Measurements from ENCODE around the gene BCKDHA.
"Not testable (repeated sequence)": the region's sequence is repeated elsewhere in the genome, so short reads cannot be mapped to it uniquely, and the experiment has no call there.

Gene BCKDHA

DNA sequence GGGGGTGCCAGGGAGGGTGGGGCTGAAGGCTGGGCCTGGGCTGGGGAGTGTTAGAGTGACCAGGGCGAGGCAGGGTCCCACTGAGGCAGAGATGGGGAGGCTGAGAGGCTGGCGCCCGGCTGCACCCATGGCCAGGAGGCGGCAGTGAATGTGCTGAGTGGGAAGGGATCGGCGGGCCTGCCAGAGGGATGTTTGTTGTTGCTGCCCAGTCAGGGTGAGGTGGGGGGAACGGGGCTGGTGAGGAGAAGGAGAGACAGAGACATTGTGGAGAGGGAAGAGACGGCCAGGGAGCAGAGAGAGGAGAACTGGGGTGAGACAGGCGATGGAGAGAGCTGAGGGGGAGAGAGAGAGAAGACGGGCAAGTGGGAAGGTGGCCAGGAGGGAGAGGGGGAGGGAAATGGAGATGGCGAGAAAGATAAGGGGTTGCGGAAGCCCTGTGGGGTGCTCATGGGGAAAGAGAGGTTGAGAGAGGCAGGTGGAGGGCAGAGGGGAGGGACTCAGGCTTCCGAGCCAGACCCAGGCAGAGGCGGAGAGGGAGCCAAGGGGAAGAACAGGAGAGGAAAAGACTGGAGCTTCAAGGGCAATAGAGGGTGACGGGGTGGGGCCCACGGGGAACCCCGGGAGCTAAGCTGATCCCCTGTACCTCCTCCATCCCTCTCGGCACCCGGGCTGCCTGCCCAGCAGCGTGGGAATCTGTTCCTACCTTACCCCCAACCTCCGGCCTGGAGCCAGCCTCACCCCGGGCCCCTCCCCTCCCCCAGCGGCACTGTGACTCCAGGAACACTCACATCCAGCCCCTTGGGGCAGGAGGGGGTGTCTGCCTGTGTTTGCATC lies 30.2 kb downstream of the BCKDHA start:
- peak; percentile 54 to 70 for DNase-seq

DNA sequence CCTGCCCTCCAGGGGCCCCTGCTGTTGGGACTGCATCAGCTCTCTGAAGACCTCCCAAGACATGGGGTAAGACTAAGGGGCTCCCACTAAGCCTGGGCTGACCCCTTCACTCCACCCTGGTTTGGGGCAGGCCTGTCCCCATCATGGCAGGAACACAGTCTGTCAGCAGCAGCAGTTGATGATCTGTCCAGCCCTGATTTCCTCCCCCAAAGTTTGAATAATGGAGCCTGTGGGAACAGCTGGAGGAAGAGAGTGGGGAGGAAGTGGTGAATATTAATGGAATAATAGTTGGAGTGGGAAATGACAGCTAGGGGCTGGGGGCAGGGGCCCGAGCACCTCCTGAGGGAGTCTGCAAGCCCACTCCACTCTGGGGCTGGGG lies 30.9 kb downstream of the BCKDHA start:
- no peak for DNase-seq

DNA sequence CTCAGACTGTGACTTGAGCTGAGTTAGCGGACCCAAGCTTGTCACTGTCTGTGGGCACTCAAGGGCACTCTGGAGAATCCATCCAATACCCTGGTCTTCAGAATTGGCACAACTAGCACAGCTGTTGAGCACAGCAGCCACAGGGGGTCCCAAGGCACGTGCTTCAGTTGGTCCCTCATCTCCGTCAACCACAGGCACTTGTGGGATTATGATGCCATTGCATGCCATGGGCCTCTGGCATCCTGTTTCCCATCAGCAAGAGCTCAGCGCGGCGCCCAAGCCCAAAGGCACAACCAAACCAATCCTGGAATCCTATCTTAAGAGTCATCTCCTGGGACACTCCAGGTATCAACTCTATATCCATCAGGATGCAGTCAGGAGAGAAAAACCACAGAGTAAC lies 33.3 kb downstream of the BCKDHA start:
- no peak for DNase-seq

DNA sequence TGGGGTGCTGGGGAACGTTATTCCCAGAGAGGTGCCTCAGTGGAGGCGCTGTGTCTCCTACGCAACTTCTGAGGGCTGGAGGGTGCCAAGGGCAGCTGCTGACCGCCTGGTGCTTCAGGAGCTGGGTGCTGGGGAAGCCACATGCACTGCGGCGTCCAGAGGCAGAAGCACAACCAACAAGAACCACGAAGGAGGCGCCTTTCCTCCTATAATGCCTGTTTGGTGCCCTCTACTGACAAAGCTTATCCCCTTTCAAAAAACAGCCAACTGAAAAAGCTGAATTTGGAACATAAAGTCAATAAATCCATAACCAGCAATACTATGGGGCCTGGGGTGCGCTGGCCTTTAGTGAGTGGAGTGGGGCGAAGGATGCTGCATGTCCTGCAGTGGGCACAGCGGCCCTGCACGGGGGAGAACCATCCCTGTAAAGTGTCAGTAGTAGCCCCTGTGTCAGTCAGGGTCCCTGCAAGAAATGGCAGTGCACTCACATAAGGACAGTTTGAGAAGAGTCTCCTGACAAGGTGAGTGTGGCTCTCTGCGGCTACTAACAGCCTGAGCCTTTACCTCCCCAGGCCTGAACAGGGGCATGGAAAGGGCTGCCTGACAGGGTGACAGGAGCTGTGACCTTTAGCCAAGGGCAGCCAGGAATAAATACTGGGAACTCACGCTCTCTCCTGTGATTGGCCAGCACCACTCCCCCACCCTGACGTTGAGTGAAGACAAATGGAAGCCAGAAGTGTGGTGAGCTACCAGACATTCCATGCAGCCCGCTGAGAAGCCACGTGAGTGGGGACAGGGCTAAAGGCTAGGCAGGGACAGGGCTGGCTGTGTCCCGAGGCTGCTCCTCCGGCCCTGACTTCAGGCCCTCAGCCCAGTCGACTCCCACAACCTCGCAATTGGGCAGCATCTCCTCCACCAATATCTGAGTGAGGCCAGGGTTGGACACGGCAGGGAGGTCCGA lies 34.1 kb downstream of the BCKDHA start:
- DNase-seq = peak; percentile 28 to 34

DNA sequence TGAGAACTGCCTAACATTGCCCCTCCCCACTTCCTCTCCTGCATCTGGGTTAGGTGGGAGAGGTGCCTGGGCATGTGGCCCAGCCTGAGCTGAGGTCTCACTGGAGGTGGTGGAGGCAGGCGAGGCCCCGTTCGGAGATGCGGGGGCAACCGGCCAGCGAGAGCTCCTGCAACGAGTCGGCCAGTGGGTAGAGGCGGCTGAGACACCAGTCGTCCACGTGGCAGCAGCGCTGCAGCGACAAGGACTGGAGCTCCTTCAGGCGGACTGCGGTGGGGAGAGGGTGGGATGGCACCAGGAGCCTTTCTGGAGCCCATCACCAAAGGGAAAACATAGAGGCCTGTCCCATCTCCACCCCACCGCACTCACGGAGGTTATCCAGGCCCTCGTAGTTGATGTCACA lies 35.6 kb downstream of the BCKDHA start:
- no peak for DNase-seq

DNA sequence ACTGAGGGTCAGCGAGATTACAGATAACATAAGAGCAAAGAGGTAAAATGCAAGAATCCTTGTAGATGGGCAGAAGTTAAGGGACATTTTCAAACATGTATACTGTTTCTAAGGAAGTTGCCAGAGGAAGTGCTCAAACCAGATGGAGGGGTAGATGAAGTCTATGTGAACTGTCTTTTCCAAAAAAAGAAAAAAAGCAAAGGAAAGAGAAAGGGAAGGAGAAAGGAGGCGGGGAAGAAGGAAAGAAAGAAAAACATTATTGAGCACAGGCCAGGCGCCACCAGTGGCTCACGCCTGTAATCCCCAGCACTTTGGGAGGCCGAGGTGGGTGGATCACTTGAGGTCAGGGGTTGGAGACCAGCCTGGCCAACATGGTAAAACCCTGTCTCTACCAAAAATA lies 36.8 kb downstream of the BCKDHA start:
- no peak for DNase-seq

DNA sequence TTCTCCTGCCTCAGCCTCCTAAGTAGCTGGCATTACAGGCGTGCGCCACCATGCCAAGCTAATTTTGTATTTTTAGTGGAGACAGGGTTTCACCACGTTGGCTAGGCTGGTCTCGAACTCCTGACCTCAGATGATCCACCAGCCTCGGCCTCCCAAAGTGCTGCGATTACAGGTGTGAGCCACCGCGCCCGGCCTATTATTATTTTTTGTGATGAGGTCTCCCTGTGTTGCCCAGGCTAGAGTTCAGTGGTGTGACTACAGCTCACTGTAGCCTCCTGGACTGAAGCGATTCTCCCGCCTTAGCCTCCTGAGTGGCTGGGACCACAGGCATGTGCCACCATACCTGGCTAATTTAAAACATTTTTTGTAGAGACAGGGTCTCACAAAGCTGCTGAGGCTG lies 37.8 kb downstream of the BCKDHA start:
- not testable (repeated sequence) for DNase-seq

DNA sequence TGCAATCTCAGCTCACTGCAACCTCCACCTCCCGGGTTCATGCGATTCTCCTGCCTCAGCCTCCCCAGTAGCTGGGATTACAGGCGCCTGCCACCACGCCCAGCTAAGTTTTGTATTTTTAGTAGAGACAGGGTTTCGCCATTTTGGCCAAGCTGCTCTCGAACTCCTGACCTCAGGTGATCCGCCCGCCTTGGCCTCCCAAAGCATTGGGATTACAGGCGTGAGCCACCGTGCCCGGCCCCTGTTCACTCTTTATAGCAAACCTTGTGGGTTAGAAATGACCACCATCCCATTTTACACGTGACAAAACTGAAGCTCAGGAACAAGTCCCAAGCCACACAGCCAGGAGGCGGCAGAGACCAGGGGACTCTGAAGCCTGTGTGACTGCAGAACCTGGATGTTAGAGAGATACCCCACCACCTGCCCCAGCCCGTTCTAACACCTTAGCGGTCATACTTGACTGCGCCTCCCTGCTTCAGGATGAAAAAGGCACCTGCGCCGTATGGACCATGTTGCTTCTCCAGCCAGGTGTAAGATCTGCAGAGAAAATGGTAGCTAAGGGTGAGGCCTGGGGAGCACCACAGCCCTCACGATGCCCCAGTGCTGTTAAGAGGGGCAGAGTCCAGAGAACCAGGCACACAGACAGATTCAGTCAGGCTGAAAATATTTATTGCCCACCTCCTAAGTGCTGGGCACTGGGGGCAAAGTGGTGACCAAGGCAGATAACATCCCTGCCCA lies 38.5 kb downstream of the BCKDHA start:
- no peak for DNase-seq

DNA sequence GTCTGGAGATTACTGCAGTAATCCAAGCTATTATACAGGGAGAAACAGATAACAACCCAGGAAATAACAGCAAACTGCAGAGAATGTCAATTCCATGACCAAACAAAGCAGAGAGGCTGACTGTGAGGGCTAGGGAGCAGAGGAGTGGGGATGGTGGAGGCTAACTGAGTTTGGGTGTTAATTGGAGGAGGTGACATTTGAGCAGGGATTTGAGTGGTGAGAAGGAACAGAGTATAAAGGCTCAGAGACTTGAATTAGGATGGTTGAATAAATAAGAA lies 39.0 kb downstream of the BCKDHA start:
- DNase-seq = no peak

DNA sequence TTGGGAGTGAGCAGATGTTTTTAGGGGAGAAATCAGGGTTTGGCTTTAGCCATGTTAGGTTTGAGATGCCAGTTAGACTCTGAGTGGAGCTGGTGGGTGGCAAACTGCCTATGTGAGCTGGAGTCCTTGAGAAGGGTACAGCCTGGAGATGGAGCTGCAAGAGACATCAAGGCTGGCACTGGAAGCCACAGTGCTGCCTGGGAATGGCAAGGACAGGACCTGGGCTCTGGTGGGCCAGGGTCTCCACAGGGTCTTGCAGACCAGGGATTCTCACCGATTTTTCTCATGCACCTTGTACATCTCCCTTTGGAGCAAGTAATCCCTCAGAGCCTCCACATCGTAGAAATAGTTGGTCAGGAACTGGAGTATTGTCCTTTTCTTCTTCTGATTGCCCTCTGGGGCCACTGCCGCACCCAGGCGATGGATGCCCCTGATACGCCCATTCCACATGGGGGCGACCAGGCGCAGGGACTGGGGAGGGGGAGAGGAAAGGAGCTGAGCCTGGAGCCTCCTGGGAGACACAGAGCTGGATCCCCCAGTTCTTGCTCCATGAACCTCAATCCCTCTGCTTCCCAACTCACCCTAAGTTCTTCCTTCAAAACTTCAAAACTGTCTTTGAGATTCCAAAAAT lies 40.4 kb downstream of the BCKDHA start:
- no peak for DNase-seq

DNA sequence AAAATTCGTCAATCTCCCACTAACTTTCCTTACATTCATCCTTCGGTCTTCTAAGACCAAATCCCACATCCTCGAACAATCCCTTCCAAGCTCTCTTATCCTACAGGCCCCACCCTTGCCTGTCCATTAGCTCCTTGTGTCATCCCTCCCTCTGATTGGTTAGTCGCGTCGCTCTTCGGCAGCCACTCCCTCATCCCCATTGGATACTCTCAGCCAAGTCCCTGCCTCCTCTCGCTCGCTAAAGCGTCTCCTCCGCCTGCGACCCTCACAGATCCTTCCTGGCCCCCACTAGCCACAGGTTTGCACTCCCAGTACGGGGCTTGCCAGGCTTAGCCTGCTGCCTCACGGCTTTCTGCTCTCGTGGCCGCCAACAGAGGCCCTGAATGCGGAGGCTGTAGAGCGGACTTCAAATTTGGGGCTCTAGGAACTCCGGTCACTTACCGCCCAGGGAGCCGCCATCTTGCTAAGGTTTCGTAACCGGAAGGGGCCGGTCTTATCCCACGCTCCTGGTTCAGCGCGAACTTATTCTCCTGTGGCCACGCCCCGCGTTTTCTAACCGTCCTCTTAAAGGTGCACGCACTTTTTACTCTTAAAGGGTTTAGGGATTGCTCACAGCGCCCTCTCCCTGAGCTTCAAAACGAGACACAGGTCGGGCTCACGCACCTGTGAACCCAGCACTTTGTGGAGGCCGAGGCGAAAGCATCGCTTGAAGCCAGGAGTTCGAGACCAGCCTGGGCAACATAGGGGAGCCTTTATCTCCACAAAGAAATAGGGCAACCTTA lies 42.0 kb downstream of the BCKDHA start, which contains the start of gene DMAC2:
DMAC2 (minus strand) TSS at position 472 of the 782 bp plus-strand sequence; CDS start at position 459, 13 bp downstream.
- peak; percentile 95 to 96 for DNase-seq

DNA sequence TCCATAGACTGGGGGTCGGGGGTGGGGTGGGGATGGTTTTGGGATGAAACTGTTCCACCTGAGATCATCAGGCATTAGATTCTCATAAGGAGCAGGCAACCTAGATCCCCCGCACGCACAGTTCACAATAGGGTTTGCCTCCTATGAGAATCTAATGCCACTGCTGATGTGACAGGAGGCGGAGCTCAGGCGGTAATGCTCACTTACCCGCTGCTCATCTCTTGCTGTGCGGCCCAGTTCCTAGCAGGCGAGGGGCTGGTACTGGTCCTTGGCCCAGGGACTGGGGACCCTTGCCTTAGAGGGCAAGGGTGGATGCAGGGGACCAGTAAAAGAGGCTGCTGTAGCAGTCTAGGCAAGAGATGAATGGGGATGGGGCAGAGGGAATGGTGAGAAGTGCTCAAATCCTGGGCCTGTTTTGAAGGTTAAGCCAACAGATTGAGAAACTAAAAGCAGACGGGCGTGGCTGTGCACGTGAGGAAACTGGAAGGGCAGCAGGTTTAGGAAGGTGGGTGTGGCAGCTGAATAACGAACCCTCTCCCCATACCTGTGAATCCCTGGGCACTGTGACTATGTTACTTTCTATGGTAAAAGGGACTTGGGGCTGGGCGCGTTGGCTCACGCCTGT lies 43.8 kb downstream of the BCKDHA start:
- DNase-seq = no peak

DNA sequence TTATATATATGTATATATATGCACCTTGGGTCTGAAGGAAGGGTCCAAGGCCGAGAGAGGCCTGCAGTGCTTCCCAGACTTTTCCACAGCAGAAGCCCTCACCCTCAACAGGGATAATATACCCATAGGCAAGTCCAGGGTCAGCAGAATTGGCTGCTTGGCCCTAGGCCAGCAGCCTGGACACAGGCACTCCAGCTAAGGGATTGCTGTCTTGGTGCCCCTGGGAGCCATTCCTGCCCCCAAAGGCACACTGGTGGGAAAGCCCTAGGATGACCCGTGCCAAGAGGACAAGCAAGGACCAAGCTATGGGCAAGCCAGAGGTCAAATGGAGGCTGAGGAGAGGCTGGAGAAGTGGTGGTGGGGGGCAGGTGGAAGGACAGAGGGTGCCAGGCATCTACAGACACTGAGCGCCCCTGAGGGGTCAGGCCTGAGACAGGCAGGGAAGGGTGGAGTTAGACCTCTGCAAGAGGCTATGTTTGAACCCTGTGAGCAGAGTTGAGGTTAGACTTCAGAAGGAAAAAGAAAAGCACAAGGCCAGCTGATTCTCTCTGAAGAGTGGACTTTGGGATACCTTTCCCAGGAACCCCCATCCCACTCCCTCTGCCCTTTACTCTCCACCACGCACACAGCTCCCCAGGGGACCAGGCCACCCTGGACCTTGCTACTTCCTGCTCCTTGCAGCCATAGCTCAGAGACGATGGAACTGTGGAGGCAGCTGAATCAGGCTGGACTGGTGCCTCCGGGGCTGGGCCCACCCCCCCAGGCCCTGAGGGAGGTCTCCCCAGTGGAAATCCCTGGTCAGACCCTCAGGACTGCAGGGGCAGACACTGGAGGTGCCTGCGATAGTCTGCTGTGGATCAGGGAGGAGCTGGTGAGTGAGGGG lies 45.1 kb downstream of the BCKDHA start, which contains the start of gene ERICH4:
ERICH4 (plus strand) TSS at position 684 of the 883 bp plus-strand sequence; CDS start at position 698, 14 bp downstream.
- DNase-seq = no peak

DNA sequence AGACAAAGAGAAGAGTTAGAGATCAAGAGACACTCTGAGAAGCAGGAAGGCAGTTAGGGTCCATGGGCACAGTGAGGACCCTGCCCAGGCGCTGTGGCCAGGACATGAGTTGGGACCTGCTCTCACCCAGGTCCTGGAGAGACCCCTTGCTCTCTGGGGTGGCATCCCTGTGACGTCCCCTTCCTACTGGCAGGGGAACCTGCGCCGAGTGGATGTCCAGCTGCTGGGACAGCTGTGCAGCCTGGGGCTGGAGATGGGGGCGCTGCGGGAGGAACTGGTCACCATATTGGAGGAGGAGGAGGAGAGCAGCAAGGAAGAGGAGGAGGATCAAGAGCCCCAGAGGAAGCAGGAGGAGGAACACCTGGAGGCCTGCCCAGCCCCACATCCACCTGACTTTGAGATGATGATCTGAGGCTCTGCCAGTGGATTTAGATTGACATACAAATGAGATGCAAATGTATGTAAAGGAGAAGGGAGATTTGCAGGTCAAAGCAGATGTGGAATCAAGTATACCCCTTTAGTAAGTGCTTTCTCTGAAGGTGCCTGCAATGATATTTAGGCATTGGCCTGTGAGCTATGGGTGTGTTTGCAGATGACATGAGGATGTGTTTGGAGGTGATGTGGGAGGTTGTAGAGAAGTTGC lies 46.3 kb downstream of the BCKDHA start:
- no peak for DNase-seq

DNA sequence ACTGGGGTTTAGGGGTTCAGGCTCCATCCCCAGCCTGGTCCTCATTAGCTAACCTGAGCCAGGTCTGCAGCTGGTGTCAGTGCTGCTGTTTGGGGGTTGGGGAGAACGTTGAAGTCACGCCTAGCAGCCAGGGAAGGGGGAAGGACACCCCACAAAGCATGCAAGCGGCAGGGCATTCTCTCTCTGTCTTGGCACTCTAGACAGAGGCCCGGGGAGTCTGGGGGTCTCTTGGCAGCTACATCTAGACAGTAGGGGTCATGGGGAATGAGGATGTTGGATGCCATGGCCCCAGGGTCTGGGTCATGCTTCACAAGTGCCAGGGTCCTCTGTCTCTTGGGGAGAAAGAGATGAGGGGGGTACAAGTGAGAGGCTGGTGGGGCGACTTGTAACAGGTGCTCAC lies 48.0 kb downstream of the BCKDHA start:
- no peak for DNase-seq

DNA sequence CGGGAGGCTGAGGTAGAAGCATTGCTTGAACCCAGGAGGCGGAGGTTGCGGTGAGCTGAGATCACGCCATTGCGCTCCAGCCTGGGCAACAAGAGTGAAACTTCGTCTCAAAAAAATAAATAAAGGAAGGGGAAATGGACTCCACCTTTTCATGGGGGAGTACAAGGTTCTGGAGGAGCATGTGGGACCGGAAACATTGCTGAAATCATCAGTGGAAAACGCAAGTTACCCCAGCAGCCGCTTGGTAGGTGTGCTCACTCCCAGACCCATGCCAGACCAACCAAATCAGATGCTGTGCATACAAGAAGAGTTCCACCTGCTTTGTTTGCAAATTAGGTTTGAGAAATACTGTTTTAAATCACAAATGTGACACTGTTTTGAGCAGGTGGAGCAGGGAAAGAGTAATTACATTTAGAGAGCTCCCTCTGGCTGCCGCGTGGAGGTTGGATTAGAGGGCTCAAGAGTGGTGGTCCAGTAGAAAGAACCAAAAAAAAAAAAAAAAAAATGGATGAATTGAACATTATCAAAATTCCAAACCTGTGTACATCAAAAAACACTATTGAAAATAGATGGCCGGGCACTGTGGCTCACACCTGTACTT lies 50.2 kb downstream of the BCKDHA start:
- no peak for DNase-seq

DNA sequence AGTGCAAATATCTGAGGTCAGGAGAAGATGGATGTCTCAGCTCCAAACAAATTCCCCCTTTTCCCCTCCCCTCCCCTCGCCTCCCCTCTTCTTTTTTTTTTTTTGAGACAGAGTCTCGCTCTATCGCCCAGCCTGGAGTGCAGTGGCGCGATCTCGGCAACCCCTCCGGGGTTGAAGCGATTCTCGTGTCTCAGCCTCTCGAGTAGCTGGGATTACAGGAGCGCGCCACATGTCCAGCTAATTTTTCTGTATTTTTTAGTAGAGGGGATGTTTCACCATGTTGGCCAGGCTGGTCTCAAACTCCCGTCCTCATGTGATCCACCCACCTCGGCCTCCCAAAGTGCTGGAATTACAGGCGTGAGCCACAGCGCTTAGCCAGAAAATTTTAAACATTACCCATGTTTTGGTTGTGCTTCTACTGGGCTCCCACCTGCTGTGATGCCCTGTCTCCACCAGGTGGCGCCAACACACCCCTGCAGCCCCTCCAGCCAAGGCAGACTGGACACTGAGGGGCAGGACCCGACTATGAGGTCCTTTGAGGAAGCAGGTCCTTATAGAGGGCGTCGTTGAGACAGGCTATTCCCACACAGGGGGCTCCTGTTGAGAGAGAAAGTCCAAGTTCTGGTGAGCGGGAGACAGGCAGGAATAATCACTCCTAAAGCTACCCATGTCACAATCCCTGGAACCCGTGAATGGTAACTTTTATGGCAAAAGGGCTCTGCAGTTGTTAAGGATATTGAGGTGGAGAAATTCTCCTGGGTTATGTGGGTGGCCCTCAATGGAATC lies 51.7 kb downstream of the BCKDHA start:
- DNase-seq = peak; percentile 74 to 75

DNA sequence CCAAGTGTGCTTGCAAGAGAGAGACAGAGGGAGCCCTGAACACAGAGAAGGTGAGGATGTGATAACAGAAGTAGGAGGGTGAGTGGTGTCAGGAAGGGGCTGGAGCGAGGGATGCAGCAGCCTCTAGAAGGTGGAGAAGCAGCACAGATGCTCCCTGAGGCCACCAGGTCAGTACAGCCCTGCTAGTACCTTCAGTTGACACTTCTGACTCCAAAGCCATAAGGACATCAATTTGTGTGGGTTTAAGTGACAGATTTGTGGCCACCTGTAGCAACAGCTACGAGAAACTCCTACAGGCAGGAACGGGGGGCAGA lies 52.2 kb downstream of the BCKDHA start:
- DNase-seq = no peak

Measured in CD4-positive, alpha-beta T cell treated with Interleukin-4 for 1 hour (primary cell).